Measurements from ENCODE around the gene YOD1. TPM values are rescaled to one million over a fixed set of nuclear protein-coding genes. Genes with fewer than 3 reads are reported as not detected.

Gene YOD1
- total RNA-seq, 1 experiment from 2014 or later: 11.8 TPM

- H3K4me3 Mint-ChIP-seq (ENCODE audit: unreplicated experiment): no peak overlapping the region
- intact Hi-C loops (cut with micrococcal nuclease; ENCODE audit: unreplicated experiment): no loop called here
- no peak for DNase-seq
- no peaks in the 10 kb centered on the region for H3K36me3 ChIP-seq (ENCODE audit: control insufficient read depth, insufficient read depth, low read length)
- no peaks in the 10 kb centered on the region for H3K27me3 Mint-ChIP-seq (ENCODE audit: insufficient read depth, unreplicated experiment)
- H3K4me3 ChIP-seq (ENCODE audit: low read depth, low read length): no peak overlapping the region
- no peaks in the 10 kb centered on the region for H3K36me3 Mint-ChIP-seq (ENCODE audit: insufficient read depth, unreplicated experiment)
- H3K27me3 ChIP-seq (replicated peaks; ENCODE audit: control insufficient read depth, insufficient read depth, low read length): no peaks in the 10 kb centered on the region
- no TSS peak for BruUV-seq (replicated peaks)
- H3K4me1 ChIP-seq: peaks cover 41% of the 10 kb centered on the region
- H3K9me3 Mint-ChIP-seq (ENCODE audit: unreplicated experiment): no peaks in the 10 kb centered on the region
- CTCF ChIA-PET: interaction anchor here (1.5 kb wide), 1 partner anchor 19 kb away, joined by 4 read pairs; no protein-coding TSS in a partner anchor
- H3K9me3 ChIP-seq: no peaks in the 10 kb centered on the region
- no peak for TF ChIP-seq CTCF (IDR thresholded peaks at IDR 0.05; ENCODE audit: insufficient read depth in 1 of 2, low read depth in 1 of 2, low read length in 1 of 2, severe bottlenecking in 1 of 2, unreplicated experiment in 1 of 2)
- POLR2A ChIA-PET: no interaction called here
- peak overlapping the region; percentile 42 for H3K27ac Mint-ChIP-seq (ENCODE audit: unreplicated experiment)
- peaks cover 50% of the 10 kb centered on the region for H3K4me1 Mint-ChIP-seq (ENCODE audit: low read depth, unreplicated experiment)
Measured at GRCh38 chr1:207001492-207002245, 49.3 kb downstream of the YOD1 start.

GRCh38 chr1:207000651-207001291 is 50.2 kb downstream of the YOD1 start:
- Mint-ChIP-seq H3K36me3 (ENCODE audit: insufficient read depth, unreplicated experiment) (no peaks in the 10 kb centered on the region), H3K27ac (ENCODE audit: unreplicated experiment) (no peak overlapping the region), H3K4me3 (ENCODE audit: unreplicated experiment) (no peak overlapping the region), H3K27me3 (ENCODE audit: insufficient read depth, unreplicated experiment) (no peaks in the 10 kb centered on the region), H3K4me1 (ENCODE audit: low read depth, unreplicated experiment) (peaks cover 44% of the 10 kb centered on the region), H3K9me3 (ENCODE audit: unreplicated experiment) (no peaks in the 10 kb centered on the region)
- BruUV-seq (replicated peaks): no TSS peak
- ChIA-PET CTCF (no interaction called here), POLR2A (no interaction called here)
- DNase-seq: no peak
- Histone ChIP-seq H3K4me1 (peaks cover 32% of the 10 kb centered on the region), H3K36me3 (ENCODE audit: control insufficient read depth, insufficient read depth, low read length) (no peaks in the 10 kb centered on the region), H3K4me3 (ENCODE audit: low read depth, low read length) (no peak overlapping the region), H3K9me3 (no peaks in the 10 kb centered on the region), H3K27me3 (replicated peaks; ENCODE audit: control insufficient read depth, insufficient read depth, low read length) (no peaks in the 10 kb centered on the region)
- intact Hi-C loops (cut with micrococcal nuclease; ENCODE audit: unreplicated experiment): no loop called here
- no peak for TF ChIP-seq CTCF (IDR thresholded peaks at IDR 0.05; ENCODE audit: insufficient read depth in 1 of 2, low read depth in 1 of 2, low read length in 1 of 2, severe bottlenecking in 1 of 2, unreplicated experiment in 1 of 2)

GRCh38 chr1:206998816-206999215 is 52.2 kb downstream of the YOD1 start:
- H3K9me3 ChIP-seq: no peaks in the 10 kb centered on the region
- Mint-ChIP-seq H3K27me3 (ENCODE audit: insufficient read depth, unreplicated experiment) (no peaks in the 10 kb centered on the region), H3K27ac (ENCODE audit: unreplicated experiment) (no peak overlapping the region), H3K36me3 (ENCODE audit: insufficient read depth, unreplicated experiment) (no peaks in the 10 kb centered on the region), H3K9me3 (ENCODE audit: unreplicated experiment) (no peaks in the 10 kb centered on the region), H3K4me3 (ENCODE audit: unreplicated experiment) (no peak overlapping the region), H3K4me1 (ENCODE audit: low read depth, unreplicated experiment) (peaks cover 32% of the 10 kb centered on the region)
- no peak overlapping the region for H3K4me3 ChIP-seq (ENCODE audit: low read depth, low read length)
- H3K4me1 ChIP-seq: peaks cover 13% of the 10 kb centered on the region
- no TSS peak for BruUV-seq (replicated peaks)
- no peak for DNase-seq
- POLR2A ChIA-PET: no interaction called here
- H3K36me3 ChIP-seq (ENCODE audit: control insufficient read depth, insufficient read depth, low read length): no peaks in the 10 kb centered on the region
- CTCF ChIA-PET: no interaction called here
- no peaks in the 10 kb centered on the region for H3K27me3 ChIP-seq (replicated peaks; ENCODE audit: control insufficient read depth, insufficient read depth, low read length)
- TF ChIP-seq CTCF (IDR thresholded peaks at IDR 0.05; ENCODE audit: insufficient read depth in 1 of 2, low read depth in 1 of 2, low read length in 1 of 2, severe bottlenecking in 1 of 2, unreplicated experiment in 1 of 2): no peak
- intact Hi-C loops (cut with micrococcal nuclease; ENCODE audit: unreplicated experiment): no loop called here

Other genes starting within 250 kb of the YOD1 start
- not detected in 2 replicates for gene IL20, start 185.6 kb downstream of the YOD1 start, total RNA-seq (2022)
- not detected in 2 replicates for gene IL24, start 153.8 kb downstream of the YOD1 start, total RNA-seq (2022)
- gene FCMR, start 129.3 kb downstream of the YOD1 start, total RNA-seq (2022): not detected in 2 replicates
- gene PIGR, start 104.7 kb downstream of the YOD1 start, total RNA-seq (2022): not detected in 2 replicates
- gene FCAMR, start 80.7 kb downstream of the YOD1 start, total RNA-seq (2022): 0.18 TPM in 1 of 2 replicates, not detected in the other
- 8.7 and 10.4 TPM in 2 replicates for gene C1orf116, start 18.5 kb downstream of the YOD1 start, total RNA-seq (2022)
- 36.4 and 38.9 TPM in 2 replicates for gene PFKFB2, start 2.1 kb upstream of the YOD1 start, total RNA-seq (2022)
- gene C4BPB, start 37.7 kb upstream of the YOD1 start, total RNA-seq (2022): 93.0 and 99.8 TPM in 2 replicates
- 10.6 and 12.7 TPM in 2 replicates for gene C4BPA, start 53.0 kb upstream of the YOD1 start, total RNA-seq (2022)